Astrocyte (in vitro differentiated cells and primary cell): Measurements from ENCODE around the gene METTL16. TPM values are rescaled to one million over a fixed set of nuclear protein-coding genes. Genes with fewer than 3 reads are reported as not detected.
"Not testable (repeated sequence)": the region's sequence is repeated elsewhere in the genome, so short reads cannot be mapped to it uniquely, and the experiment has no call there.

ENCODE experiments used
- DNase-seq: peaks from one replicate; pipeline ENCODE4 v3.0.0-alpha.2; 2010; ENCODE audit warnings: low read depth
- FAIRE-seq: peaks from 2 replicates; lab custom pipeline; 2011; peaks lifted over from hg19 to GRCh38; lab: Jason Lieb, UNC
- H2AFZ ChIP-seq: 2 replicates; pipeline ENCODE4 v1.6.0; 2012; ENCODE audit warnings: low read depth, low read length, inconsistent platforms
- H3K27ac ChIP-seq: 2 replicates; pipeline ENCODE4 v1.5.1; 2011; ENCODE audit warnings: low read depth, low read length, inconsistent platforms
- H3K27me3 ChIP-seq: 2 replicates; pipeline ENCODE4 v1.6.0; 2011; ENCODE audit warnings: low read length, inconsistent platforms; ENCODE audit not compliant: insufficient read depth
- H3K36me3 ChIP-seq: 2 replicates; pipeline ENCODE4 v1.5.1; 2011; ENCODE audit warnings: low read length, inconsistent platforms; ENCODE audit not compliant: insufficient read depth
- H3K4me1 ChIP-seq: 2 replicates; pipeline ENCODE4 v1.5.1; 2011; ENCODE audit warnings: low read length, inconsistent platforms; ENCODE audit not compliant: insufficient read depth
- H3K4me2 ChIP-seq: 2 replicates; pipeline ENCODE4 v1.6.0; 2012; ENCODE audit warnings: low read length, inconsistent platforms
- H3K4me3 ChIP-seq: 2 replicates; pipeline ENCODE4 v1.5.1; 2011; ENCODE audit warnings: low read depth, mild to moderate bottlenecking, low read length, inconsistent platforms; ENCODE audit not compliant: insufficient read depth
- H3K79me2 ChIP-seq: 2 replicates; pipeline ENCODE4 v1.6.0; 2012; ENCODE audit warnings: mild to moderate bottlenecking, low read length, inconsistent platforms; ENCODE audit not compliant: insufficient read depth
- H3K9ac ChIP-seq: 2 replicates; pipeline ENCODE4 v1.6.0; 2012; ENCODE audit warnings: mild to moderate bottlenecking, low read length, inconsistent platforms
- H3K9me3 ChIP-seq: 2 replicates; pipeline ENCODE4 v1.5.1; 2012; ENCODE audit warnings: low read depth, mild to moderate bottlenecking, low read length, inconsistent platforms; ENCODE audit not compliant: insufficient read depth
- H4K20me1 ChIP-seq: 2 replicates; pipeline ENCODE4 v1.6.0; 2012; ENCODE audit warnings: low read length, inconsistent platforms; ENCODE audit not compliant: insufficient read depth
- H3K27ac Mint-ChIP-seq: one replicate; pipeline ENCODE4 v1.8.0; 2021; ENCODE audit warnings: mild to moderate bottlenecking, mixed read lengths; ENCODE audit not compliant: unreplicated experiment
- H3K27me3 Mint-ChIP-seq: one replicate; pipeline ENCODE4 v1.8.0; 2021; ENCODE audit warnings: low read depth, mixed read lengths; ENCODE audit not compliant: unreplicated experiment
- H3K36me3 Mint-ChIP-seq: one replicate; pipeline ENCODE4 v1.8.0; 2021; ENCODE audit warnings: low read depth, mixed read lengths; ENCODE audit not compliant: unreplicated experiment
- H3K4me1 Mint-ChIP-seq: one replicate; pipeline ENCODE4 v1.8.0; 2021; ENCODE audit warnings: low read depth, mixed read lengths; ENCODE audit not compliant: unreplicated experiment
- H3K4me3 Mint-ChIP-seq: one replicate; pipeline ENCODE4 v1.8.0; 2021; ENCODE audit warnings: mild to moderate bottlenecking, moderate library complexity, mixed read lengths; ENCODE audit not compliant: unreplicated experiment
- H3K9me3 Mint-ChIP-seq: one replicate; pipeline ENCODE4 v1.8.0; 2021; ENCODE audit warnings: mild to moderate bottlenecking, mixed read lengths; ENCODE audit not compliant: unreplicated experiment
- EZH2 ChIP-seq: IDR thresholded peaks from 2 replicates; pipeline ENCODE4 v1.6.1; 2012; ENCODE audit warnings: mild to moderate bottlenecking, low read length, inconsistent platforms; ENCODE audit not compliant: insufficient read depth
- total RNA-seq: library from RNA; stranded (reverse); gene quantifications from 2 replicates; pipeline ENCODE4 v1.2.1, GENCODE V29; 2021
- TF ChIP-seq, protein P1 (sequence below): IDR thresholded peaks from 2 replicates; pipeline ENCODE4 v1.5.1; 2011; ENCODE audit warnings: low read depth, mild to moderate bottlenecking, inconsistent platforms, low read length, moderate library complexity; ENCODE audit not compliant: insufficient read depth

METTL16 gene
- total RNA-seq, 1 donor from 2014 or later, result 28.4 TPM

DNA sequence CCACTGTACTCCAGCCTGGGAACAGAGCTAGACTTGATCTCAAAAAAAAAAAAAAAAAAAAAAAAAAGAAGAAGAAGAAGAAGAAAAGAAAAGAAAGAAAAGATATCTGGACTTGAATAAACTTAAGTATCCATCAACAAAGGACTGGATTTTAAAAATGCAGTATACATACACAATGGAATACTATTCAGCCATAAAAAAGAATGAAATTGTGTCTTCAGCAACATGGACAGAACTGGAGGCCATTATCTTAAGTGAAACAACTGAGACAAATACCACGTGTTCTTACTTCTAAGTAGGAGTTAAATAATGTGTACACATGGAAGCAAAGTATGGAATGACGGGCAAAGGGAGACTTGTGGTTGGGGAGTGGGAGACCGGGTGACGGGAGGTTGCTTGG, 70.8 kb downstream of the METTL16 start:
- Mint-ChIP-seq H3K27me3 (no peaks in the 10 kb centered on the region), H3K4me3 (no peak overlapping the region)

DNA sequence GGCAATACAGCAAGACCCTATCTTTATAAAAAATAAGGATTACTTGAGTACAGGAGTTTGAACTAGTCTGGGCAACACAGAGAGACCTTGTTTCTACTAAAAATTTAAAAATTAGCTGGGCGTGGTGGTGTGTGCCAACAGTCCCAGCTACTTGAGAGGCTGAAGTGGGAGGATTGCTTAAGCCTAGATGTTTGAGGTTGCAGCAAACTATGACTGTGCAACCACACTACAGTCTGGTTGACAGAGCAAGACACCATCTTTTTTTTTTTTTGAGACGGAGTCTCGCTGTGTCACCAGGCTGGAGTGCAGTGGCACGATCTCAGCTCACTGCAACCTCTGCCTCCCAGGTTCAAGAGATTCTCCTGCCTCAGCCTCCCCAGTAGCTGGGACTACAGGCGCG, 71.7 kb downstream of the METTL16 start:
- H3K9ac ChIP-seq, H3K4me3 Mint-ChIP-seq, H4K20me1 ChIP-seq, H3K79me2 ChIP-seq, H3K27me3 Mint-ChIP-seq, H3K36me3 Mint-ChIP-seq, H3K4me3 ChIP-seq, H3K27ac Mint-ChIP-seq, FAIRE-seq, H3K27me3 ChIP-seq, H3K9me3 ChIP-seq, H3K9me3 Mint-ChIP-seq, H2AFZ ChIP-seq, H3K27ac ChIP-seq, H3K4me2 ChIP-seq: not testable (repeated sequence)
- peaks cover 15% of the 10 kb centered on the region for H3K4me1 ChIP-seq
- peaks cover 11% of the 10 kb centered on the region for H3K36me3 ChIP-seq
- H3K4me1 Mint-ChIP-seq, result peaks cover 10% of the 10 kb centered on the region
- DNase-seq, result peak; percentile 77

More for the DNA sequence above, 70.8 kb downstream of the METTL16 start:
- Mint-ChIP-seq H3K9me3 (peaks cover 1% of the 10 kb centered on the region), H3K4me1 (peaks cover 8% of the 10 kb centered on the region), H3K36me3 (peaks cover 11% of the 10 kb centered on the region), H3K27ac (no peak overlapping the region)
- no peak for TF ChIP-seq EZH2
- TF ChIP-seq, protein P1, sequence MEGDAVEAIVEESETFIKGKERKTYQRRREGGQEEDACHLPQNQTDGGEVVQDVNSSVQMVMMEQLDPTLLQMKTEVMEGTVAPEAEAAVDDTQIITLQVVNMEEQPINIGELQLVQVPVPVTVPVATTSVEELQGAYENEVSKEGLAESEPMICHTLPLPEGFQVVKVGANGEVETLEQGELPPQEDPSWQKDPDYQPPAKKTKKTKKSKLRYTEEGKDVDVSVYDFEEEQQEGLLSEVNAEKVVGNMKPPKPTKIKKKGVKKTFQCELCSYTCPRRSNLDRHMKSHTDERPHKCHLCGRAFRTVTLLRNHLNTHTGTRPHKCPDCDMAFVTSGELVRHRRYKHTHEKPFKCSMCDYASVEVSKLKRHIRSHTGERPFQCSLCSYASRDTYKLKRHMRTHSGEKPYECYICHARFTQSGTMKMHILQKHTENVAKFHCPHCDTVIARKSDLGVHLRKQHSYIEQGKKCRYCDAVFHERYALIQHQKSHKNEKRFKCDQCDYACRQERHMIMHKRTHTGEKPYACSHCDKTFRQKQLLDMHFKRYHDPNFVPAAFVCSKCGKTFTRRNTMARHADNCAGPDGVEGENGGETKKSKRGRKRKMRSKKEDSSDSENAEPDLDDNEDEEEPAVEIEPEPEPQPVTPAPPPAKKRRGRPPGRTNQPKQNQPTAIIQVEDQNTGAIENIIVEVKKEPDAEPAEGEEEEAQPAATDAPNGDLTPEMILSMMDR, result no peak
- FAIRE-seq, result no peak
- no peaks in the 10 kb centered on the region for H3K79me2 ChIP-seq
- H3K27me3 ChIP-seq, result no peaks in the 10 kb centered on the region
- H3K27ac ChIP-seq, result no peak overlapping the region
- no peak overlapping the region for H3K4me2 ChIP-seq
- H3K9ac ChIP-seq, result no peak overlapping the region
- no peaks in the 10 kb centered on the region for H4K20me1 ChIP-seq
- no peaks in the 10 kb centered on the region for H3K9me3 ChIP-seq
- H3K4me1 ChIP-seq, result peaks cover 10% of the 10 kb centered on the region
- H3K36me3 ChIP-seq, result peaks cover 13% of the 10 kb centered on the region
- DNase-seq, result no peak
- H2AFZ ChIP-seq, result no peak overlapping the region
- no peak overlapping the region for H3K4me3 ChIP-seq

DNA sequence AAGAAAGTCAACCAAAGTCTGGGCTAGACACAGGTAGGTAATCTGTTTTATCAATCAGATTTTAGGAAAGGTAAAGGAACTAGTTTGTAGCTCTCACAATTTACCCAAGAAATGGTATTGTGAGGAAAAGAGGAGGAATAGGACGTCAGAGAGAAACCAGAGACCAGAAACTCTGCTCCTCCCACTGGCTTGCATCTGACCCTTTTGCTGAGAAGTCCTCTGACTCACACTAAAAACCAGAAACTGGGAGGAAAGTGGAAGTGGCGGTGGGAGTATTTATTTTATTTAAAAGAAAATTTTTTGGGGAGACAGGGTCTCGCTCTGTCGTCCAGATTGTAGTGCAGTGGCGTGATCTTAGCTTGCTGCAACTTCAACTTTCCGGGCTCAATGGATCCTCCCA, 72.9 kb downstream of the METTL16 start:
- peaks cover 26% of the 10 kb centered on the region for H3K4me1 ChIP-seq
- H3K27me3 Mint-ChIP-seq, result no peaks in the 10 kb centered on the region
- peak overlapping the region; percentile 69 for H3K27ac ChIP-seq
- H4K20me1 ChIP-seq, result no peaks in the 10 kb centered on the region
- peaks cover 12% of the 10 kb centered on the region for H3K36me3 Mint-ChIP-seq
- no peak overlapping the region for H3K27ac Mint-ChIP-seq
- peak overlapping the region; percentile 67 for H3K4me2 ChIP-seq
- peaks cover 16% of the 10 kb centered on the region for H3K4me1 Mint-ChIP-seq
- H3K9ac ChIP-seq, result peak overlapping the region; percentile 41
- H3K27me3 ChIP-seq, result no peaks in the 10 kb centered on the region
- H2AFZ ChIP-seq, result no peak overlapping the region
- H3K79me2 ChIP-seq, result no peaks in the 10 kb centered on the region
- DNase-seq, result peak; percentile 81
- no peak for FAIRE-seq
- peaks cover 11% of the 10 kb centered on the region for H3K36me3 ChIP-seq
- H3K9me3 ChIP-seq, result no peaks in the 10 kb centered on the region
- no peaks in the 10 kb centered on the region for H3K9me3 Mint-ChIP-seq
- H3K4me3 ChIP-seq, result no peak overlapping the region
- H3K4me3 Mint-ChIP-seq, result no peak overlapping the region
- TF ChIP-seq, protein P1, result no peak
- TF ChIP-seq EZH2, result no peak
